Stimulated activated CD8-positive, alpha-beta memory T cell treated with anti-CD3 and anti-CD28 coated beads, Interleukin-2, amount 100 ng/mL, for 48 hours (primary cell): ENCODE measurements around the gene SDCCAG8.

Source experiments
- DNase-seq, 2 donors: peaks; one replicate each; pipeline ENCODE4 v3.0.0-alpha.2; 2020; ENCODE audit warnings: low read depth in 2 of 2

SDCCAG8 gene

DNA sequence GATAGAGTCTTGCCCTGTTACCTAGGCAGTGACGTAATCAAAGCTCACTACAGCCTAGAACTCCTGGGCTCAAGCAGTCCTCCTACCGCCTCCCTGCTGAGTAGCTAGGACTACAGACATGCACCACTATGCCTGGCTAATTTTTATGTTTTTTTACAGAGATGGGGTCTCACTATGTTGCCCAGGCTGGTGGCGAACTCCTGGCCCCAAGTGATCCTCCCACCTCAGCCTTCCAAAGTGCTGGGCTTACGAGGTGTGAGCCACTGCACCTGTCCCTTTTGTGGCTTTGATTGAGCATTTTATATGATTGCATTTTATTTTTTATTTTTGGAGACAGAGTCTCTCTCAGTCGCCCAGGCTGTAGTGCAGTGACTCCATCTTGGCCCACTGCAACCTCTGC lies 25.8 kb downstream of the SDCCAG8 start:
- no peak for DNase-seq

GRCh38 chr1:243286409-243287122 lies 30.7 kb downstream of the SDCCAG8 start:
- no peak for DNase-seq

GRCh38 chr1:243287123-243287460 lies 31.3 kb downstream of the SDCCAG8 start:
- no peak for DNase-seq

DNA sequence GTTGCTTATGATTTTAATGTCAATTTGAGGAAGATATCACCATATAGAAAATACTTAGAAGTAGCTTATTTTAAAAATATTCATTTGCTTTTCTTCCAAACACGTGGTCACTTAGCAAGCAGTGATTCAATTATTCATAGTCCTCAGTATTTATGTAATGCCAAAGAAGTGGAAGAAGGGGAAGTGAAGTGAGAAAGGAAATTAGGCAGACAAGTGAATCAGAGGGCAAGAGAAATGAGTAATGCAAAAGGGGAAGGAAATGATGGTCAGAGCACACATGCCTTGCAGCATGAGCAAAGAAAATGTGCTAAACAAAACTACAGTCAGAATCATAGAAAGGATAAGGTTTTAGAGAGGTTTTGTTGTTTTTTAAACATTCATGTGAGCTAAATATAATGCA lies 31.8 kb downstream of the SDCCAG8 start:
- DNase-seq = no peak

DNA sequence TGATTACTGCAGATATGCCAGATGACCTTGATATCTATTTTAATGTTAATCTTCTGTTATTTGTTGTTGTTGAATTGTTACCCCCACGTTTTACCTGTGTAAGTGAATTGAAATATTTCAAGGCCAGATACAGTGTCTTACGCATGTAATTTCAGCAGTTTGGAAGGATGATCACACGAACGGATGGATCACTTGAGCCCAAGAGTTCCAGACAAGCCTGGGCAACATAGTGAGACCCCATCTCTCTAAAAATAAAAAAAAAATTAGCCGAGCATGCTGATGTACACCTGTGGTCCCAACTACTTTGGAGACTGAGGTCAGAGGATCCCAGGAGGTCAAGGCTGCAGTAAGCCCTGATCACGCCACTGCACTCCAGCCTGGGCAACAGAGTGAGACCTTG lies 32.2 kb downstream of the SDCCAG8 start:
- no peak for DNase-seq

- no peak for DNase-seq
Observed at GRCh38 chr1:243291292-243291691, 35.5 kb downstream of the SDCCAG8 start.

DNA sequence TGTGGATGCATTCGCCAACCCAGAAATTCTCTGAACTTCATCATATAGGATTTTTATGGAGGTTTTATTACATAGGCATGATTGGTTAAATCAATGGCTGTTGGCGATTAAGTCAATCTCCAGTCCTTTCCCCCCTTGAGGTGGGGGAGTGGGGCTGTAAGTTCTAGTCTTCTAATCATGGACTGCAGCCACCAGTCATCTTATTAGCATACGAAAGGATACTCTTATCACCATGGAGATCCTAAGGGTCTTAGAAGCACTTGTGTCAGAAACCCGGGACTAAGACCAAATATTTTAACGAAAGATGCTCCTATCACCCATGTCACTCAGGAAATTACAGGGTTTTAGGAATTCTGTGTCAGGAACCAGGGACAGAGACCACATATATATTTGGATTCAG lies 36.3 kb downstream of the SDCCAG8 start:
- no peak for DNase-seq

DNA sequence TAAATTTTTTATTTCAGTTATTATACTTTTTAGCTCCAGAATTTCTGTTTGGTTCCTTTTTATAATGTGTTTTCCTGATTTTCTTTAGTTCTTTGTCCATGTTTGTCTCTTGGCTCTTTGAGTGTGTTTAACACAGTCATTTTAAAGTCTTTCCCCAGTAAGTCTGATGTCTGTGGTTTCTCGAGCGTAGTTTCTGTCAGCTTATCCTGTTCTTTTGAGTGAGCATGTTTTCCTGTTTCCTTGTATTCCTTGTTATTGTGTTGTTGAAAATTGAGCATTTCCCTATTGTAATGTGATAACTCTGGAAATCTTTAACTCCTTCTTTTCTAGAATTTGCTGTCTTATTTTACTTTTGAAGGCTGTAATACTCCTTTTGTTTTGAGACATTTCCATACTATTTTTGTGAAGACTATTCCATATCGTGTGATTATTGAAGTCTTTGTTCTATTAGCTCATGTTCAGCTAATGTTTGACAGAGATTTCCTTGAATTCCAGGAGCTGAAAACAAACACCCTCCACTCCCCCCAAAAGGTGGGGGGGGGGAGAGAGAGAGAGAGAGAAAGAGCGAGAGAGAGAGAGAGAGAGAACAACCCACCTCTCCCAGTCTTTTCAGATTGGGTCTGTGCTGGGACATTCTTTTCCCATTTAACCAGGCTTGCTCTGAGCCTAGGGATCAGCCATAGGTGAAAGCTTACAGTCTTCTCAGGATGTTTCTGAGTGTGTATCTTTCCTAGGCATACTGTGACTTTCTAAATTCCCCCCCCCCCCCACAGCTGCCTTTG lies 38.3 kb downstream of the SDCCAG8 start:
- no peak for DNase-seq

DNA sequence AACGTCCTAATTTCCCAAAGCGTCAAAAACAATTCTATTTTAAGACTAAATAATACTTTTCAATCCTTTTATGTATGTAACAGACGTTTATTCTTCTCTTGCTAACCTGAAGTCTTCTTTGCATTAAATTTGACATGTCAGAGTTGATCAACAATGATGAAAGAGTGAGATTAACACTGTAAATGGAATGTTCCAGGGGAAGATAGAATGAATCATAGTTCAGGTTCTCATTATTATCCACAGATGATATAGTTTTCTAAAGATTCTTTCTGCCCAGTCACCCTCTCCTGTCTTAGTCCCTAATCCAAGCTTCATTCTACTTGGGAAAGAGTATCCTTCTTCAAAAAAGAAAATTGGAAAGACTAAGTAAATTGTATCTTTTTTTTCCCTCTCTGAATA lies 38.9 kb downstream of the SDCCAG8 start:
- DNase-seq = no peak

DNA sequence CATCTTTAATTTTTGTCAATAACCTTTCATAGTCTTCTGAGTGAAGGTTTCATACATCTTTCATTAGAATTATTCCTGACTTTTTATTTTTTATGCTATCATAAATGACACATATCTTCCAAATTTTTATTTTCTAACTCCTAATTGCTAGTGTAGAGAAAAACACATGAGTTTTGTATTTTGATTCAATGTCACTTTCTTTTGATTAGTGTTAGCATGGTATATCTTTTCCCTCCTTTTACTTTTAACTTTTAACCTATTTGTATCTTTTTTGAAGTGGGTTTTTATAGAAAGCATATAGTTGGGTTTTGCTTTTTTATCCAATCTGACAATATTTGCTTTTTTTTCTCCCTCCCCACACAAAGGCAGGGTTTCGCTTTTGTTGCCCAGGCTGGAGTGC lies 43.2 kb downstream of the SDCCAG8 start:
- DNase-seq = no peak

GRCh38 chr1:243301059-243301458 lies 45.2 kb downstream of the SDCCAG8 start:
- DNase-seq = no peak

DNA sequence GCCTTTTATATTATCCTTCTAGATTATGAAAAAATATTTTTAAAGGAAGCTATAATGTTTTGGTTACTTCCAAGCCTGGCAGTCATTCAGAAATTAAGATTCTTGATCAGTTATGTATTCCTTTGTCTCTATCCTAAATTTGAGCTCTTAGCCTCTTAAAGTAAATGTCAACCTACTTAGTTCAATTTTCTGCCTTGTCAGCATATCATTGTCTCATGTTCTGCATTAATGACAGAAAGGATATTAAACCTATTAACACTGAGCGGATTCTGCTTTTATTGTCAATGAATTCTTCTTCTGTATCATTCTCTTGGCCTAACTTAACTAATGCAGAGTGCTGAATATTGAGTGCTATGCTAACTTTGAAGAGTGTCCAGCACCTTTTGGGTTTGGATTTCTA lies 56.0 kb downstream of the SDCCAG8 start:
- DNase-seq = no peak

- DNase-seq = no peak
Observed at GRCh38 chr1:243312952-243313634, 57.3 kb downstream of the SDCCAG8 start.

DNA sequence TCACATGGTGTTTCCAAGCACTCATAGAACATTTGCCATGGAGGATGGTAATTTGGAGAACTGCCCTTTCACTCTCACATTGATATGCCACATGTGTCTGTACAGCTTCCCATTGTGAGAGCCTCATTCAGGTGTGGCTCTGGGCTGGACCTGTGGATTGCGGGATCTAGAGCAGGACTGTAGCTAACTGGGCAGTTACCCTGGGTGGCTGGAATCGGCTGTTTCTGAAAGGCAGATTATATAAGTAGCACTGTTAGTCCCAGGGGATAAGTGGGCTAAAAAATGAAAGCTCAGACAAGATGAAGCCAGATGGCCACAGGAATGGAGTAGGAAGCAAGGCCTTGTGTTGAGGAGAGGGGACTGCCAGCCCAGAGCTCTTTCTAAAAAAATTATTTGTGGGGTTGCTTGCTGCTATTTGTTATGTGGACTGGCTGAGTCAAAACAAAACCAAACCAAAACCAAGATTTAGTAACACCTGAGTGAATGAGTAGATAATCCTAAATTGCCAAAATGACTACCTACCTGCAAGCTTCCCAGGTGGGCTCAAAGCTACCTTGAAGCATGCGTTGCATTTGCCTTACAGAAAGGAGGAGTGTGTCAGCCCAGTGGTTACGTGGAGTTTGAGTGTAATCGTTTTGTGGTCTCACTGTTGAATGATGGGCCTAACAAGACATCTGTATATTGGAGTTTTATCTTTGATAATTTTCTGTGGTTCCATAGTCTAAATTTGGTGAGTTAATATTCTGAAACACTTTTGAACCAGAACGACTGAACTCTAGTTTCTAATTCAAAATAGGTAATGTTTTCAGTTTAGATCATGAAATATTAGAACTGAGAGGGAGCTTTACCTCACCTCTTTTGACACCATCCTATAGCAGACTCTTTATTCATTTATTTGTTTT lies 58.0 kb downstream of the SDCCAG8 start:
- no peak for DNase-seq

DNA sequence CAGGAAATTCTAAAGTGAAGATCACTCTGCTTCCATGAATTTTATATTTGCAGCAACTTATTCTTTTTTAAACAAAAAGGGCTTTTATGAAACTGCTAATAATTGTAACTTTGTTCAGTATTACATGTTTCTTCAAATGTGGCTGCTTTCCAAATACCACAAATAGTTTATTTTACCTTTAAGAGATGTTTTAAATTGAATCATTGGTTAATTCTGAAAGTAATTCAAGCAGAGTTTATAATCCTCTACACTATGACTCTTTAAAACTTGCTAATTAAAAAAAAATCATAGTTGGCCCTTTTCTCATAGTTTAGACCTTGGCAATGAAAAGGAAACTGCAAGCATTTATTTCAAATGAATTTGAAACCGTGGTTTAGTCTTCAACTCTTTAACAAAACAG lies 59.6 kb downstream of the SDCCAG8 start:
- no peak for DNase-seq

GRCh38 chr1:243315893-243316292 lies 60.1 kb downstream of the SDCCAG8 start:
- no peak for DNase-seq

DNA sequence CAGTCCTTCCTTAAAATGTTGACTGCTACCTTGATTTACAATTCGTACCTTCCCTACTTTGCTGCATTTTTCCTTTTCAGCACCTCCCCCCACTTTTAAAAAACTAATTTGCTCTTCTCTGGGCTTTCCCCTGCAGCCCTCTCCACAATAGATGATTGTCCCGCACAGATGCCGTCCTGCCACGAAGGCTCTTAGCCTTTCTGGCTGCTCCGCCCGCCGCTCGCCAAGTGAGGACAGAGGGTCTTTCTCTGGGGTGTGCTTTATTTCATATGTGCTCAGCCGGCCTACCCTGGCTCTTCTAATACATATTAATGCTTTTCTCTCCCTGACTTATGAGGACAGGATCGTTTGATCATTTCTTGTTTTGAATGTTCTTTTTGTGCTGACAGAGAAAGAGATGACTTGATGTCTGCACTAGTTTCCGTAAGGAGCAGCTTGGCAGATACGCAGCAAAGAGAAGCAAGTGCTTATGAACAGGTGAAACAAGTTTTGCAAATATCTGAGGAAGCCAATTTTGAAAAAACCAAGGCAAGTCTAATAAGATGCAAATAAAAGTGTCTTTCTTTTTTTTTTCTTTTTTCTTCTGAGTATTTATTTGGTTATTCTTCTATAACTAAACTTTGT lies 60.6 kb downstream of the SDCCAG8 start:
- no peak for DNase-seq

DNA sequence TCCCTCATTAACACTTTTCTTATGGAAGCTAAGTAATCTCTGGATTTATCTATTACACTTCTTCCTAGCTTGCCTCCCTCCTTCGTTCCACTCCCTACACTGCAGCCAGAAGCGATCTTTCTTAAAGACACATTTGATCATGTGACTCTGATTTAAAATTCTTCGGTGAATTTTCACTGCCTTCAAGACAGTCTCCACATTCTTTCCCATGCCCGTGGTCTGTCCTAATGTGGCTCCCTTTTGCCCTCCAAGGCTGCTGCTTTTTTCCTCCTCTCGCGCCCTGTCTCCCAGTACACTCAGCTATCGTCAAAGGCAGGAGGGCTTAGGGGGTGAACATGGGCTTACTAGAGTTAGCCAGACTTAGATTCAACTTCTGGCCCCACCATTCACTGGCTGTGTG lies 64.4 kb downstream of the SDCCAG8 start:
- no peak for DNase-seq

DNA sequence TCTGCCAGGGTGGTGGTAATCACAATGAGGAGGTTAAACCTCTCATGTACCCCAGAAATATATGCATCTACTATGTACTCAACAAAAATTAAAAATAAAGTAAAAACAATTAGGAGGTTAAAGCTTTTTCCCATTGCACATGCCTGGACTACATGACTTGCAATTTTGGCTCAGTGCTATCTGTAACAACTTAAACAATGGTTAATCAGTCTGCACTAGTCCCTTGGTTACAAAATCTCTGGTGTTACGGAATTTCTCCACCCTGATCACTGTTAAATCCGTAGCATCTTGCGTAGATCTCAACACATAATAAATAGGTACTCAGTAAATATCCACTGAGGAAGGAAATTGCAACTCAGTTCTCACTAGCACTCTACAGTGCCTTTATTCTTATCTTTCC lies 66.5 kb downstream of the SDCCAG8 start:
- no peak for DNase-seq

DNA sequence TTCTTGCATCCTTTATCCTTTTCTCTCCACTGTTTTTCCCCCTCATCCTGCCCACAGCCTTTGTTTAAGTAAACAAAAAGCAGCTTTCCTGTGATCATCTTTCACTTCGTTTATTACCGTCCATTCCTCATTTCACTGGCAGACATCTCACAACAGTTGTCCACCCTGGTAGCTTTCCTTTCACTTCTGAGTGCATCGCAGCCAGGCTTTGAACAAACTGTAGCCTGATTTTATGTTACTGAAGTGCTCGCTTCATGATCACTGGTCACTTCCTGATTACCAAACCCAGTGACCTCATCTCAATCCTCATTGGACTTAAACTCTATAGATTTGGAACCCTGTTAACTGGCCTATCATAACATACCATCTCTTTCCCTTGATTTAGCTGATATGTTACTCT lies 67.7 kb downstream of the SDCCAG8 start:
- no peak for DNase-seq

- DNase-seq = no peak
Observed at GRCh38 chr1:243325305-243325890, 69.6 kb downstream of the SDCCAG8 start.
